ENCODE measurements around the gene ANKRD2. TPM values are rescaled to one million over a fixed set of nuclear protein-coding genes. Genes with fewer than 3 reads are reported as not detected.
"Not testable (repeated sequence)": the region's sequence is repeated elsewhere in the genome, so short reads cannot be mapped to it uniquely, and the experiment has no call there.

Gene ANKRD2
- total RNA-seq, 1 experiment from 2014 or later: not detected

DNA sequence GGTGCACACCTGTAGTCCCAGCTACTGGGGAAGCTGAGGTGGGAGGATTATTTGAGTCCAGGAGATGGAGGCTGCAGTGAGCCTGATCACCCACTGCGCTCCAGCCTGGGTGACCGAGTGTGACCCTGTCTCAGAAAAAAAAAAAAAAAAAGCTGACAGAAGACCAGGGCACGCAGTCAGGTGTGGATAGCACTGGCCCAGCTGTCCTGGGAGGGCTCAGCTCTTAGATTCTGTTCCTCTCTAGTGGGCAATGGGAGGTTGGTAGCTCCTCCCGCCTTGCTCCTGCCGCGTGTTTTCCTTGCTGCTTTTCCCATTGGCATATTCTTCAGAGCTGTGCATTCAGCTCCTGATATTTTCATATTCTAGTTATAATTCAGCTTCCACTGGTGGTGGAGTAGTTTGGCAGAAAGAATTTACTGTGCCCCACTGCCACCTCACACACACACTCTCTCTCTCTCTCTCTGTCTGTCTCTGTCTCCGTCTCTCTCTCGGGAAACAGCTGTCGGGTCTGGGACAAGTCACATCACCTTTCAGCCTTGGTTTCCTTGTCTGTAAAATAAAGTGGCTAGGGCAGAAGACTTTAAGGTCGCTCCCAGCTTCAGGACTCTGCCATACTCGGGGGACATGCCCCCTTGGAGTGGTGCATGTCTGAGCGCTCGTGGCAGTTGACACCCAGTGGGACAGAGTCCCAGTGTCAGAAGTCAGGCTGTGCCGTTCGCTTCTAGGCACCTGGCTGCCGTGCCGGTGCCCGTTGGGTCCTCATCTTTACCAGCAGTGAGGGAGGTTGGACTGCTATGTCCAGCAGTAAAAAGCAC is 25.9 kb upstream of the ANKRD2 start:
- DNase-seq (ENCODE audit: low read depth): no peak

DNA sequence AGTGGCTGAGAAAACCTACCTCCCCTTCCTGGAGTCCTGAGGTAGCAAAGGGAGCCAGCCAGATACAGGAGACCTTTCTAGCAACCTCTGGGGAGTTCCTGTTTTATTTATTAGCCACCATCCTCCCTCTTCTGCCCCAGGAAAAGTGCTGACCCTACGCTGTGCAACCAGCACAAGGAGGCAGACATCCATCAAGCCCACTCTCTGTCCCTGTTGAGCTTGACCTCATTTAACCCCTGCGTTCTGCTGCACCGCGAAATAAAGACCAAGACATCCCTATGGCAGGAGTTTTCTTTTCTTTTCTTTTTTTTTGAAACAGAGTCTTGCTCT is 25.3 kb upstream of the ANKRD2 start:
- no peak for DNase-seq (ENCODE audit: low read depth)

DNA sequence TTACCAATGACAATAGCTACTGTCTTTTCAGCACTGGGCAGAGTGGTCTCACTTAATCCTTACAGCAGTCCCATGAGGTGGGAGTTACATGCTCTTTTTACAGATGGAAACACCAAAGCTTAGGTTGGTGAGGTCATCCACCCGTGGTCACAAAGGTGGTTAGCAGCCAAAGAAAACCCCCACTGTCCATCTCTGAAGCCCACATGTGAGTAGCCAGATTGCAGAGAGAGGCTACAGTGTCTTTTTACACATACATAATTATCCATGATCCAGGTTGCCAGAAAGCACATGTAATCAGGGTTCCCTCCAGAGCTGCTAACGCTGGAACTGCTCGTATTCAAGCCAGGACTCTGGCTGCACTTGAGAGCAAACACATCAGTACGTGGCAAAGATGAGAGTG is 24.6 kb upstream of the ANKRD2 start:
- no peak for DNase-seq (ENCODE audit: low read depth)

GRCh38 chr10:97548828-97549455 is 23.6 kb upstream of the ANKRD2 start:
- no peak for DNase-seq (ENCODE audit: low read depth)

DNA sequence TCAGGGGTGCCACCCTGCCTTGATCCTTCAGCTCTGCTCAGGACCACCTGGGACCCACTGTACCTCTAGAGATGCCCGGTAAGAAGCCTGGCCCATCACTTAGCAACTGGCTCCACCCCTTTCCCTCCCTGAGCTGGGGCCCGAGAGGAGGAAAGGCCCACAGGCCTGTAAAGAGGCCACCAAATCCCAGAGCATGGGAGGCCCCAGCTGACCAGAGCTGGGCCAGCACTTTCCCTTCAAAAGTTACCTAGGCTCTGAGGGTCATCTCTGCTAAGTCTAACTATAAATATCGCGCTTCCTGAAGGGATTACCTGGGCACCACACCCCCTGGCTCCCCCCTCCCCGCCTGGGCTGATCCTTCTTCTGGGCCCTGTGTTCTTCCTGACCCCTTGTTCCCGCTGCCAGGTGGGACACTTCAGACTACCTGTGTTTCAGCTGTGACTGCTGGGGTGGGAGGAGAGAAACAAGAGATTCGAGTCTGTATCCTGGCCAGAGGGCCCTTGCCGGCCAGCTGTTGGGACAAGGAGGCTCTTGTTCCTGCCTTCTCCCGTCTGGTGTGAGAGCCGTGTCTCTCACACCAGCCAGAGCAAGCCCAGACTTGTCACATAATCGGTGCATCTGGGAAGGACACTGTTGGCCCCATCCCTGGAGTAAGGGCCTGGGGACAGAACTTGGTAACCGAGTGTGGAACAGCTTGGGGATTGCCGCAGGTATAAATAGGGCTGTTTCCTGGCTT is 22.8 kb upstream of the ANKRD2 start:
- no peak for DNase-seq (ENCODE audit: low read depth)

- no peak for DNase-seq (ENCODE audit: low read depth)
These were observed 22.0 kb upstream of the ANKRD2 start for GRCh38 chr10:97550336-97551149.

GRCh38 chr10:97551271-97551670 is 21.3 kb upstream of the ANKRD2 start:
- DNase-seq (ENCODE audit: low read depth): no peak

GRCh38 chr10:97553575-97554031 is 19.0 kb upstream of the ANKRD2 start:
- peak; percentile 58 for DNase-seq (ENCODE audit: low read depth)

DNA sequence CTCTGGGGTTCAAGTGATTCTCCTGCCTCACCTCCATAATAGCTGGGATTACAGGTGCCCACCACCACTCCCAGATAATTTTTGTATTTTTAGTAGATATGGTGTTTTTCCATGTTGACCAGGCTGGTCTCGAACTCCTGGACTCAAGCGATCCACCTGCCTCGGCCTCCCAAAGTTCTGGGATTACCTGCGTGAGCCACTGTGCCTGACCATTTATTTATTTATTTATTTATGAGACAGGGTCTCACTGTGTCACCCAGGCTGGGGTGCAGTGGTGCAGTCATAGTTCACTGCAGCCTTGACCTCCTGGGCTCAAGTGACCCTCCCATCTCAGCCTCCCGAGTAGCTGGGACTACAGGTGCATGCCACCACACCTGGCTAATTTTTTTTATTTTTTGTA is 18.2 kb upstream of the ANKRD2 start:
- DNase-seq (ENCODE audit: low read depth): not testable (repeated sequence)

DNA sequence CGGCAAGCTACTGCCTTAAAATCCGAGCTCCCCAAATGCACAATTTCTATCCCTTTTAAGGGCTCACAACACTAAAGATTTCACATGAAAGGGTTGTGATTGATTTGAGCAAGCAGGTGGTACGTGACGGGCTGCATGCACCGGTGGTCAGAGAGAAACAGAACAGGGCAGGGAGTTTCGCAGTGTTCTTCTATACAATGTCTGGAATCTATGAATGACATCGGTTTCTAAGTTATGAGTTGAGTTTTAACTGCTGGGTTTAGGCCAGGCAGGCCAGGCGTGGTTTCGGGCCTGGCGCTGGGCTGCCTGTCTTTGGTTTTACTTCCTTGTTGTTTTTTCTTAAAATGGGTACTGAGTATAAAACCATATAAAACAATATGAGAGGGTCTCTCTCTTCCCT is 17.0 kb upstream of the ANKRD2 start:
- DNase-seq (ENCODE audit: low read depth): not testable (repeated sequence)

- DNase-seq (ENCODE audit: low read depth): peak; percentile 57
These were observed 11.7 kb upstream of the ANKRD2 start for GRCh38 chr10:97560731-97561381.

DNA sequence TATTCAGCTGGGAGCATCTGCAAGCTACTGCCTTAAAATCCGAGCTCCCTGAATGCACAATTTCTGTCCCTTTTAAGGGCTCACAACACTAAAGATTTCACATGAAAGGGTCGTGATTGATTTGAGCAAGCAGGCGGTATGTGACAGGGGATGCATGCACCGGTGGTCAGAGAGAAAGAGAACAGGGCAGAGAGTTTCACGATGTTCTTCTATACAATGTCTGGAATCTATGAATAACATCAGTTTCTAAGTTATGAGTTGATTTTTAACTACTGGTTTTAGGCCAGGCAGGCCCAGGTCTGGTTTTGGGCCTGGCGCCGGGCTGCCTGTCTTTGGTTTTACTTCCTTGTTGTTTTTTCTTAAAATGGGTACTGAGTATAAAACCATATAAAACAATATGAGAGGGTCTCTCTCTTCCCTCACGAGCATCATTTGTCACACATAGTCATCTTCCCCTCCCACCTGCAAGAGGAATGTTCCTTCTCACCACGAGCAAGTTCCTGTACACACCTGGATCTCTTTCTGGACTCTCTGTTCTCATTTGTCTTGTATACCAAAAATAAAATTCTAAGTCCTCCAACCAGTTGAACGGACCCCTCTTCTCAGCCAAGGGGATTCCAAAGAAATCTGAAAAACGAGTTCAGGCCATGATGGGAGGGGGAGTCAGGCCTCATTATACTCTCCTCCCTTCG is 11.0 kb upstream of the ANKRD2 start:
- DNase-seq (ENCODE audit: low read depth): not testable (repeated sequence)

DNA sequence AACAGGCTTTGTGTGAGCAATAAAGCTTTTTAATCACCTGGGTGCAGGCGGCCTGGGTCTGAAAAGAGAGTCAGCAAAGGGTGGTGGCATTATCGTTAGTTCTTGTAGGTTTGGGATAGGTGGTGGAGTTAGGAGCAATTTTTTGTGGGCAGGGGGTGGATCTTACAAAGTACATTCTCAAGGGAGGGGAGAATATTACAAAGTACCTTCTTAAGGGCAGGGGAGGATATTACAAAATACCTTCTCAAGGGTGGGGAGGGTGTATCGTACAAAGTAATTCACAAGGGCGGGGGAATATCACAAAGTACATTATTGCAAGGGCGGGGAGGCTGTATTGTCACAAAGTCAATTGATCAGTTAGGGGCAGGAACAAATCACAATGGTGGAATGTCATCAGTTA is 10.2 kb upstream of the ANKRD2 start:
- DNase-seq (ENCODE audit: low read depth): not testable (repeated sequence)

DNA sequence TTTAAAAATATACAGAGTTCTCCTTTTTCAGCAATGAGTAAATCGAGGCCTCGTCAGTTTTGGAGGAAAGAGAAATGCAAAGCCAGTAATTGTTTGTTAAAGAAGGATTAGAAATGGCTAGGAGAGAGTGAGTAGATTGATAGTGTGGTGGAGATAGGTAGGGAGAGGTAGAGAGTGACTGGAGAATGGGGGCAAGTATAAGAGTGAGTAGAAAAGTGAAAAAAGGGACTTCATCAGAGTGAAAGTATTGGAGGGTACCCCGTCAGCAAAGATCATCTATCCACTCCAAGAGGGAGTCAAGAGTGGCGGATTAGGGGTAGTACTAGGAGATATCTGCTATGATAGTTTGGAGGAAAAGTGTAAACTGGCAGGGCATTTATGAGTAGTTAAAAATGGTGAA is 9.2 kb upstream of the ANKRD2 start:
- DNase-seq (ENCODE audit: low read depth): no peak

- DNase-seq (ENCODE audit: low read depth): no peak
These were observed 7.8 kb upstream of the ANKRD2 start for GRCh38 chr10:97564776-97565175.

DNA sequence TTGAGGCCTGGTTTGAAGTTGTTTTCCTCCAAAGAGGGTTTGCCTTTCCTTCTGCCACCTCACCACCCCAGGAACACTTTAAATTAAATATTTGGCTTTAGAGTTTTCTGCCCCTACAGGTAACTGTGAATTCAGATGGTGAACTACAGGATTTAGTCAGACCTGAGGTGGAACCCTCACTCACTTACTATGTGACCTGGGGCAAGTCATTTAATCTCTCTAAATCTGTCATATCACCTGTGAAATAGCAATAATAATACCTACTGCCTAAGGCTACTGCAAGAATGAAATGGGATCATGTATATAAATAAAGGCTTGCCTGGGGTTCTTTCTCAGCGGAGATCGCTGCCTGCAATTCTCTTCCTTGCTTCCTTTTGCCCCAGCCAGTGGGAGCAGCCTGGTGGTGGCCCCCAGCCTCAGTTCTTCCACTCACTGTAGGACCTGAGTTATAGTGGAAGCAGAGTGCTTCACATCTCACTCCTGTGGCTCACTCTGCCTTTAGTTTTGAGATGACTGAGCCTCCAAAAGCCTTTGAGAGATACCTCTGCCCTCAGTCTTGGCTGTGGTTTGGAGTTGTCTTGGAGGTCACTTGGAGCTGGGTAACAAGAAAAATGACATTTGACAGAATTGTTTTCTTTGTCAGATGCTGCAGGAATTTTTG is 6.1 kb upstream of the ANKRD2 start:
- DNase-seq (ENCODE audit: low read depth): no peak

DNA sequence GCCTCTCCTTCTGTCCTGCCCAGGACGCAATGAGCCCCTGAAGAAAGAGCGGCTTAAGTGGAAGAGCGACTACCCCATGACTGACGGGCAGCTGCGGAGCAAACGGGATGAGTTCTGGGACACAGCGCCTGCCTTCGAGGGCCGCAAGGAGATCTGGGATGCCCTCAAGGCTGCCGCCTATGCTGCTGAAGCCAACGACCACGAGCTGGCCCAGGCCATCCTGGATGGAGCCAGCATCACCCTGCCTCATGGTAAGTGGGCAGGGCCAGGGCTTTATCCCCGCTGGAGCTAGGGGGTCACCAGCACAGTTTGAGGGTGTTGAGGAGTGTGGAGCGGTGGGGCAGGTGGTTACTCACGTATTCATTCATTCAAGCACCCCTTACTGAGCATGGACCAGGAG is 4.7 kb upstream of the ANKRD2 start:
- no peak for DNase-seq (ENCODE audit: low read depth)

DNA sequence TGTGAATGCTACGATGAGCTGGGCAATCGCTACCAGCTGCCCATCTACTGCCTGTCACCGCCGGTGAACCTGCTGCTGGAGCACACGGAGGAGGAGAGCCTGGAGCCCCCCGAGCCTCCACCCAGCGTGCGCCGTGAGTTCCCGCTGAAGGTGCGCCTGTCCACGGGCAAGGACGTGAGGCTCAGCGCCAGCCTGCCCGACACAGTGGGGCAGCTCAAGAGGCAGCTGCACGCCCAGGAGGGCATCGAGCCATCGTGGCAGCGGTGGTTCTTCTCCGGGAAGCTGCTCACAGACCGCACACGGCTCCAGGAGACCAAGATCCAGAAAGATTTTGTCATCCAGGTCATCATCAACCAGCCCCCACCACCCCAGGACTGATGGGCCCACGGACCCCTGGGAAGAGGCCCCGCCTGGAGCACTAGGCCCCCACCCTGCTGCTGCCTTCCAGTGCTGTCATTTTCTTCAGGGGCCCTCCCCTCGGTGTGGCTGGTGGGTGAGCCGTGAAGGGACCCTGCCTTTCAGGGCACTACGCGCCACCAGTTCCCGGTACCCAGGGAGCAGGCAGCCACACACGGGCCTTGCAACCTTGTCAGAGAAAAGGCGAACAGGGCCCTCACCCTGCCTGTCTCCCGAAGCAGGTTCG is 2.3 kb upstream of the ANKRD2 start:
- no peak for DNase-seq (ENCODE audit: low read depth)

- DNase-seq (ENCODE audit: low read depth): no peak
These were observed 1.6 kb upstream of the ANKRD2 start for GRCh38 chr10:97570789-97571471.

All from Daoy (cell line).